Liver (tissue), 9 donors: ENCODE measurements around the gene PPM1N. TPM values are rescaled to one million over a fixed set of nuclear protein-coding genes. Genes with fewer than 3 reads are reported as not detected.

Source experiments
- DNase-seq: peaks from one replicate; pipeline ENCODE4 v3.0.0-alpha.2; 2017; ENCODE audit warnings: low spot score
- H3K27ac ChIP-seq, 2 donors: one replicate each; pipeline ENCODE4 v1.7.0; 2013; ENCODE audit warnings: inconsistent platforms in 2 of 2, low read length in 2 of 2, control low read depth in 1 of 2, low read depth in 1 of 2, mild to moderate bottlenecking in 1 of 2
- H3K27me3 ChIP-seq, 4 donors: one replicate each; pipeline versions ENCODE4 v1.6.1 to v1.7.0; 2013; ENCODE audit warnings: low read length in 3 of 4, inconsistent platforms in 1 of 4, mild to moderate bottlenecking in 1 of 4, moderate library complexity in 1 of 4; ENCODE audit not compliant: control insufficient read depth in 4 of 4, insufficient read depth in 4 of 4
- H3K36me3 ChIP-seq, 4 donors: one replicate each; pipeline versions ENCODE4 v1.6.1 to v1.7.0; 2013; ENCODE audit warnings: low read length in 3 of 4, mild to moderate bottlenecking in 3 of 4, low read depth in 1 of 4, moderate library complexity in 1 of 4; ENCODE audit not compliant: control insufficient read depth in 4 of 4, insufficient read depth in 3 of 4
- H3K4me1 ChIP-seq, 4 donors: one replicate each; pipeline versions ENCODE4 v1.6.1 to v1.7.0; 2013; ENCODE audit warnings: low read length in 3 of 4, mild to moderate bottlenecking in 3 of 4, moderate library complexity in 1 of 4; ENCODE audit not compliant: control insufficient read depth in 4 of 4, insufficient read depth in 4 of 4
- H3K4me3 ChIP-seq, 3 donors: one replicate each; pipeline versions ENCODE4 v1.6.1 to v1.7.0; 2013; ENCODE audit warnings: low read length in 3 of 3, control low read depth in 1 of 3, low read depth in 1 of 3, mild to moderate bottlenecking in 1 of 3
- H3K9ac ChIP-seq, 2 donors: one replicate each; pipeline ENCODE4 v1.7.0; 2013; ENCODE audit warnings: low read length in 2 of 2, mild to moderate bottlenecking in 2 of 2, moderate library complexity in 2 of 2, control low read depth in 1 of 2, low read depth in 1 of 2
- H3K9me3 ChIP-seq, 4 donors: one replicate each; pipeline versions ENCODE4 v1.6.1 to v1.7.0; 2013; ENCODE audit warnings: low read length in 3 of 4; ENCODE audit not compliant: control insufficient read depth in 4 of 4
- CTCF ChIP-seq: fragments of 150-350 bp; IDR thresholded peaks from 2 replicates; pipeline ENCODE4 v1.5.1; 2017; ENCODE audit warnings: improper control_type of control experiment, low read depth, low read length; ENCODE audit not compliant: missing input control
- EGR1 ChIP-seq, 2 donors: IDR thresholded peaks; 2 replicates each; pipeline ENCODE4 v1.6.1; 2016 to 2018; ENCODE audit warnings: antibody characterized with exemption in 2 of 2, low read depth in 2 of 2
- FOXA1 ChIP-seq: IDR thresholded peaks from 2 replicates; pipeline ENCODE4 v1.6.1; 2016; ENCODE audit warnings: antibody characterized with exemption
- FOXA2 ChIP-seq: IDR thresholded peaks from 2 replicates; pipeline ENCODE4 v1.6.1; 2016; ENCODE audit warnings: antibody characterized with exemption
- GABPA ChIP-seq, 2 donors: IDR thresholded peaks in 1 of 2; conservative IDR thresholded peaks in 1 of 2; 2 replicates each; pipeline ENCODE4 v1.6.1; 2016; ENCODE audit warnings: antibody characterized with exemption in 2 of 2, mild to moderate bottlenecking in 1 of 2, moderate library complexity in 1 of 2
- HNF4A ChIP-seq, 2 donors: conservative IDR thresholded peaks; 2 replicates each; pipeline ENCODE4 v1.6.1; 2016; ENCODE audit warnings: antibody characterized with exemption in 2 of 2, mild to moderate bottlenecking in 2 of 2
- HNF4G ChIP-seq: IDR thresholded peaks from 2 replicates; pipeline ENCODE4 v1.6.1; 2016; ENCODE audit warnings: antibody characterized with exemption
- JUND ChIP-seq, 2 donors: IDR thresholded peaks; 2 replicates each; pipeline ENCODE4 v1.6.1; 2016; ENCODE audit warnings: antibody characterized with exemption in 2 of 2
- MAX ChIP-seq: IDR thresholded peaks from 2 replicates; pipeline ENCODE4 v1.6.1; 2016; ENCODE audit warnings: antibody characterized with exemption
- NR2F2 ChIP-seq: IDR thresholded peaks from 2 replicates; pipeline ENCODE4 v1.6.1; 2016; ENCODE audit warnings: antibody characterized with exemption
- RAD21 ChIP-seq, 2 donors: IDR thresholded peaks; 2 replicates each; pipeline ENCODE4 v1.6.1; 2016; ENCODE audit warnings: antibody characterized with exemption in 2 of 2, mild to moderate bottlenecking in 2 of 2
- RXRA ChIP-seq, 2 donors: IDR thresholded peaks; 2 replicates each; pipeline ENCODE4 v1.6.1; 2017 to 2018; ENCODE audit warnings: antibody characterized with exemption in 2 of 2, mild to moderate bottlenecking in 1 of 2
- SP1 ChIP-seq: IDR thresholded peaks from 2 replicates; pipeline ENCODE4 v1.6.1; 2018; ENCODE audit warnings: antibody characterized with exemption, mild to moderate bottlenecking
- TAF1 ChIP-seq: conservative IDR thresholded peaks from 2 replicates; pipeline ENCODE4 v1.6.1; 2016; ENCODE audit warnings: antibody characterized with exemption, mild to moderate bottlenecking
- YY1 ChIP-seq: IDR thresholded peaks from 2 replicates; pipeline ENCODE4 v1.6.1; 2016; ENCODE audit warnings: antibody characterized with exemption, mild to moderate bottlenecking
- ZBTB33 ChIP-seq: IDR thresholded peaks from 2 replicates; pipeline ENCODE4 v1.6.1; 2016; ENCODE audit warnings: antibody characterized with exemption
- WGBS: extraction: QIAGEN DNeasy Blood & Tissue Kit; methylation state at CpG from one replicate; pipeline ENCODE4 v1.1.7; 2013; 5-methylcytosine and 5-hydroxymethylcytosine counted together
- polyA plus RNA-seq, 2 donors: library from polyadenylated mRNA; stranded (reverse) in 1 of 2; unstranded in 1 of 2; fragments of 200-250 nt in 1 of 2; fragments of >200 nt in 1 of 2; fragmentation: Nextera tagmentation in 1 of 2; extraction: Ambion mirVana in 1 of 2; gene quantifications; one replicate each; pipeline versions ENCODE4 v1.2.1 to v1.2.3, GENCODE V29; 2013 to 2015
- total RNA-seq, 2 donors: library from RNA; depleted of rRNA; stranded (reverse); fragments of >200 nt; gene quantifications; one replicate each; pipeline ENCODE4 v1.2.3, GENCODE V29; 2014
- TF ChIP-seq, protein P1 (sequence below): IDR thresholded peaks from 2 replicates; pipeline ENCODE4 v1.6.1; 2016; ENCODE audit warnings: antibody characterized with exemption
- TF ChIP-seq, protein P2 (sequence below): IDR thresholded peaks from 2 replicates; pipeline ENCODE4 v1.6.1; 2016; ENCODE audit warnings: antibody characterized with exemption, mild to moderate bottlenecking
- donor health status: healthy.
- donor health status: healthy.
- donor health status: healthy.
- donor health status: healthy.
- donor health status: healthy.

Gene PPM1N
- total and polyA plus RNA-seq, 4 donors = 0.17 to 1.5 (median 0.47) TPM

DNA sequence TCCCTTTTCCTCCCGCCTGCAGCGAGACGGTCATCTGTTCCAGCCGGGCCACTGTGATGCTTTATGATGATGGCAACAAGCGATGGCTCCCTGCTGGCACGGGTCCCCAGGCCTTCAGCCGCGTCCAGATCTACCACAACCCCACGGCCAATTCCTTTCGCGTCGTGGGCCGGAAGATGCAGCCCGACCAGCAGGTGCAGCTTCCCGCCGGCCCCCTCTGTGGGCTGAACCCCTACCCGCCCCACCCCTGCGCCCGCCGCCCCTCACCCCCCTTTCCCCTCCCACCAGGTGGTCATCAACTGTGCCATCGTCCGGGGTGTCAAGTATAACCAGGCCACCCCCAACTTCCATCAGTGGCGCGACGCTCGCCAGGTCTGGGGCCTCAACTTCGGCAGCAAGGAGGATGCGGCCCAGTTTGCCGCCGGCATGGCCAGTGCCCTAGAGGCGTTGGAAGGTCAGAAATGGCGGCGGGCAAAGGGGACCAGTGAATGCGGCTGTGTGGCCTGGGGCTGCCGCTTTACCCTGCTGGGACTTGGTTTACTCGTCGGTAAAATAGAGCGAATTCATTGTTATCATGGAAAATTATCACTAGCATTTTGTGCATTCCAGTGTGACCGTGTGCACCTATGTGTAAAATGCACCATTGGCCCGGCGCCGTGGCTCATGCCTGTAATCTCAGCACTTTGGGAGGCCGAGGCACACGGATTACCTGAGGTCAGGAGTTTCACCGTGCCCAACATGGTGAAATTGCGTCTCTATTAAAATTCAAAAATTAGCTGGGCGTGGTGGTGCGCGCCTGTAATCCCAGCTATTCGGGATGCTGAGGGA, 19.6 kb downstream of the PPM1N start:
- no peak for DNase-seq
- TF ChIP-seq HNF4G (no peak), EGR1 (IDR thresholded peaks at IDR 0.05; ENCODE audit: low read depth in 2 of 2) (no peak), SP1 (no peak), YY1 (no peak)

GRCh38 chr19:45518469-45518826, 20.2 kb downstream of the PPM1N start:
- Histone ChIP-seq H3K27me3 (no peaks in the 10 kb centered on the region), H3K4me1 (peaks cover 12 to 21% (median 17%) of the 10 kb centered on the region in 4 donors), H3K9me3 (no peaks in the 10 kb centered on the region), H3K9ac (no peak overlapping the region), H3K27ac (no peak overlapping the region), H3K36me3 (peaks cover 6 to 24% (median 15%) of the 10 kb centered on the region in 4 donors), H3K4me3 (no peak overlapping the region)
- WGBS = 49% methylated on average over 7 of the region's 7 CpGs
- TF ChIP-seq HNF4A (conservative IDR thresholded peaks at IDR 0.05) (no peak), FOXA1 (no peak), GABPA (IDR thresholded peaks at IDR 0.05 in 1 of 2, conservative IDR thresholded peaks at IDR 0.05 in 1 of 2) (no peak), ZBTB33 (no peak), TAF1 (no peak), RAD21 (IDR thresholded peaks at IDR 0.05) (no peak), HNF4G (no peak), CTCF (no peak), NR2F2 (no peak), MAX (no peak), RXRA (IDR thresholded peaks at IDR 0.05) (no peak), EGR1 (IDR thresholded peaks at IDR 0.05; ENCODE audit: low read depth in 2 of 2) (no peak), SP1 (no peak), FOXA2 (no peak), YY1 (no peak), JUND (IDR thresholded peaks at IDR 0.05) (no peak)
- TF ChIP-seq, protein P1, sequence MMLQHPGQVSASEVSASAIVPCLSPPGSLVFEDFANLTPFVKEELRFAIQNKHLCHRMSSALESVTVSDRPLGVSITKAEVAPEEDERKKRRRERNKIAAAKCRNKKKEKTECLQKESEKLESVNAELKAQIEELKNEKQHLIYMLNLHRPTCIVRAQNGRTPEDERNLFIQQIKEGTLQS = no peak
- TF ChIP-seq, protein P2, sequence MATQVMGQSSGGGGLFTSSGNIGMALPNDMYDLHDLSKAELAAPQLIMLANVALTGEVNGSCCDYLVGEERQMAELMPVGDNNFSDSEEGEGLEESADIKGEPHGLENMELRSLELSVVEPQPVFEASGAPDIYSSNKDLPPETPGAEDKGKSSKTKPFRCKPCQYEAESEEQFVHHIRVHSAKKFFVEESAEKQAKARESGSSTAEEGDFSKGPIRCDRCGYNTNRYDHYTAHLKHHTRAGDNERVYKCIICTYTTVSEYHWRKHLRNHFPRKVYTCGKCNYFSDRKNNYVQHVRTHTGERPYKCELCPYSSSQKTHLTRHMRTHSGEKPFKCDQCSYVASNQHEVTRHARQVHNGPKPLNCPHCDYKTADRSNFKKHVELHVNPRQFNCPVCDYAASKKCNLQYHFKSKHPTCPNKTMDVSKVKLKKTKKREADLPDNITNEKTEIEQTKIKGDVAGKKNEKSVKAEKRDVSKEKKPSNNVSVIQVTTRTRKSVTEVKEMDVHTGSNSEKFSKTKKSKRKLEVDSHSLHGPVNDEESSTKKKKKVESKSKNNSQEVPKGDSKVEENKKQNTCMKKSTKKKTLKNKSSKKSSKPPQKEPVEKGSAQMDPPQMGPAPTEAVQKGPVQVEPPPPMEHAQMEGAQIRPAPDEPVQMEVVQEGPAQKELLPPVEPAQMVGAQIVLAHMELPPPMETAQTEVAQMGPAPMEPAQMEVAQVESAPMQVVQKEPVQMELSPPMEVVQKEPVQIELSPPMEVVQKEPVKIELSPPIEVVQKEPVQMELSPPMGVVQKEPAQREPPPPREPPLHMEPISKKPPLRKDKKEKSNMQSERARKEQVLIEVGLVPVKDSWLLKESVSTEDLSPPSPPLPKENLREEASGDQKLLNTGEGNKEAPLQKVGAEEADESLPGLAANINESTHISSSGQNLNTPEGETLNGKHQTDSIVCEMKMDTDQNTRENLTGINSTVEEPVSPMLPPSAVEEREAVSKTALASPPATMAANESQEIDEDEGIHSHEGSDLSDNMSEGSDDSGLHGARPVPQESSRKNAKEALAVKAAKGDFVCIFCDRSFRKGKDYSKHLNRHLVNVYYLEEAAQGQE = no peak
- no peak for DNase-seq

More for the DNA sequence above, 19.6 kb downstream of the PPM1N start:
- 93% methylated on average over 50 of the region's 50 CpGs for WGBS
- Histone ChIP-seq H3K4me1 (peaks cover 12 to 21% (median 18%) of the 10 kb centered on the region in 4 donors), H3K9ac (no peak overlapping the region), H3K4me3 (no peak overlapping the region), H3K27ac (no peak overlapping the region), H3K27me3 (no peaks in the 10 kb centered on the region), H3K36me3 (peaks cover 6 to 24% (median 15%) of the 10 kb centered on the region in 4 donors), H3K9me3 (no peaks in the 10 kb centered on the region)
